ENCODE results near the gene FAM193A. TPM values are rescaled to one million over a fixed set of nuclear protein-coding genes. Genes with fewer than 3 reads are reported as not detected.
"Not testable (repeated sequence)": the region's sequence is repeated elsewhere in the genome, so short reads cannot be mapped to it uniquely, and the experiment has no call there.

FAM193A gene
- total RNA-seq, 1 donor from 2014 or later = 31.4 TPM

DNA sequence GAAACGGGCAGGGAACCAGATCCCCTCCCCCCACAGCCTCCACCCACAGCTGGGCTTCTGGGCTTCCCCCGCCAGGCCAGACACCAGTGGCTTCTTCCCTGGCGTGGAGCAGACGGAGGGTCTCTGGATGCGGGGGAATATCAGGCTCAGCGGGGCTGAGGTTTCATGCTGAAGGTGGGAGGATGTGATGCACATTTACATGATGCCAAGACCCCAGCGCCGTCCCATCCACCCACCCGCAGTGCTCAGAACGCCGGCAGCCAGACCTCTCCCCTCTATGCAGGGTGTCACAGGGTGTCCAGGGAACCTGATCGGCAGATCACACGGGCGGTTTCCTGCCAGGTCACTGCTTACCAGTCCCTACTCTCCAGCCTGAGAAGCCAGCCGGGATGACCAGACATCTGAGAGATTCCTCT lies 232.5 kb downstream of the FAM193A start:
- Histone ChIP-seq H3K9me3 (no peaks in the 10 kb centered on the region), H3K36me3 (no peaks in the 10 kb centered on the region), H3K27me3 (no peaks in the 10 kb centered on the region), H3K27ac (no peak overlapping the region), H3K4me1 (no peaks in the 10 kb centered on the region), H3K4me3 (no peak overlapping the region)
- no peak for DNase-seq (ENCODE audit: extremely low spot score in 2 of 2)
- no peak for TF ChIP-seq POLR2AphosphoS5 (IDR thresholded peaks at IDR 0.05; ENCODE audit: insufficient read depth in 1 of 2, low read depth in 1 of 2)
- TF ChIP-seq POLR2A (IDR thresholded peaks at IDR 0.05) = no peak
- intact Hi-C loops (cut with DNase I) = loop anchor here (10.0 kb wide), 1 partner anchor 76 kb away; the partner anchor contains the start of gene ADD1

DNA sequence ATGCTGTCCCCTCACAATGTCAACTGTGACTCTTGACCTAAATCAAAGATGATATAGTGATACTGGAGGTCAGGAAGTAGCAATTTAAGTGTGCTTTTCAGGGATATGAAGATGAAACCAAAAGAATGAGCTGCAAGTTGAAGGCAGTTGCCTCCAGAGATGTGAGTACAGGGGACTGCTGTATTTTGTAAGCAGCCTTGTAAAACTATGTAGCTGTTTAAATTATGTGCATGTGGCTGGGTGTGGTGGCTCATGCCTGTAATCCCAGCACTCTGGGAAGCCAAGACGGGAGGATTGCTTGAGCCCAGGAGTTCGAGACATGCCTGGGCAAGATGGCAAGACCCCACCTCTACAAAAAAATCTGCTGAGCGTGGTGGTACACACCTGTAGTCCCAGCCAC lies 234.8 kb downstream of the FAM193A start:
- H3K27me3 ChIP-seq = no peaks in the 10 kb centered on the region
- no peaks in the 10 kb centered on the region for H3K36me3 ChIP-seq
- intact Hi-C loops (cut with DNase I) = no loop called here
- H3K27ac ChIP-seq = no peak overlapping the region
- no peak for DNase-seq (ENCODE audit: extremely low spot score in 2 of 2)
- H3K9me3 ChIP-seq = no peaks in the 10 kb centered on the region
- H3K4me3 ChIP-seq = no peak overlapping the region
- TF ChIP-seq POLR2AphosphoS5 (IDR thresholded peaks at IDR 0.05; ENCODE audit: insufficient read depth in 1 of 2, low read depth in 1 of 2) (no peak), POLR2A (IDR thresholded peaks at IDR 0.05) (no peak)
- TF ChIP-seq, protein P1, sequence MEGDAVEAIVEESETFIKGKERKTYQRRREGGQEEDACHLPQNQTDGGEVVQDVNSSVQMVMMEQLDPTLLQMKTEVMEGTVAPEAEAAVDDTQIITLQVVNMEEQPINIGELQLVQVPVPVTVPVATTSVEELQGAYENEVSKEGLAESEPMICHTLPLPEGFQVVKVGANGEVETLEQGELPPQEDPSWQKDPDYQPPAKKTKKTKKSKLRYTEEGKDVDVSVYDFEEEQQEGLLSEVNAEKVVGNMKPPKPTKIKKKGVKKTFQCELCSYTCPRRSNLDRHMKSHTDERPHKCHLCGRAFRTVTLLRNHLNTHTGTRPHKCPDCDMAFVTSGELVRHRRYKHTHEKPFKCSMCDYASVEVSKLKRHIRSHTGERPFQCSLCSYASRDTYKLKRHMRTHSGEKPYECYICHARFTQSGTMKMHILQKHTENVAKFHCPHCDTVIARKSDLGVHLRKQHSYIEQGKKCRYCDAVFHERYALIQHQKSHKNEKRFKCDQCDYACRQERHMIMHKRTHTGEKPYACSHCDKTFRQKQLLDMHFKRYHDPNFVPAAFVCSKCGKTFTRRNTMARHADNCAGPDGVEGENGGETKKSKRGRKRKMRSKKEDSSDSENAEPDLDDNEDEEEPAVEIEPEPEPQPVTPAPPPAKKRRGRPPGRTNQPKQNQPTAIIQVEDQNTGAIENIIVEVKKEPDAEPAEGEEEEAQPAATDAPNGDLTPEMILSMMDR (IDR thresholded peaks at IDR 0.05) = no peak
- no peaks in the 10 kb centered on the region for H3K4me1 ChIP-seq

DNA sequence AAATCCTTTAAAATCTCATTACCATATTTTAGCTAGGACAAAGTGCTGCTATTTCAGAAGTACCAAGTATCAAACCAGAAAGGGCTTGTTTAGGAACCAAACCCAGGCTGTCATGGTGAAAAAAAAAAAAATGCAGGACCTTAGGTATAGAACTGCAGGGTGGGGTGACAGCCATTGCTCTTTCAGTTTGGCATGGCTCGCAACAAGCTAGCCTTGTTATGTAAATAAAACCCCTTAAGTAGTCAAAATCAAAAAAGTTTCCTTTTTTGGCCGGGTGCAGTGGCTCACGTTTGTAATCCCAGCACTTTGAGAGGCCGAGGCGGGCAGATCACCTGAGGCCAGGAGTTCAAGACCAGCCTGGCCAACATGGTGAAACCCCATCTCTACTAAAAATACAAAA lies 244.2 kb downstream of the FAM193A start:
- intact Hi-C loops (cut with DNase I); H3K4me1 ChIP-seq: not testable (repeated sequence)

DNA sequence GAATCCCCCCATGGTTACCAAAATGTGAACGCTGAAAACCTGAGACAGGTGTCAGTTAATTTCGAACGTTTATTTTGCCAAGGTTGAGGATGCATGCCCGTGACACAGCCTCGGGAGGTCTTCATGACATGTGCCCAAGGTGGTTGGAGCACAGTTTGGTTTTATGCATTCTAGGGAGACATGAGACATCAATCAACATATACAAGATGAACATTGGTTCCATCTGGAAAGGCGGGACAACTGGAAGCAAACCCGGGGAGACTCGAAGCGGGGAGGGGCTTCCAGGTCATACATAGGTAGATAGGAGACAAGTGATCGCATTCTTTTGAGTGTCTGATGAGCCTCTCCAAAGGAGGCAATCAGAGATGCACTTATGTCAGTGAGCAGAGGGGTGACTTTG lies 245.5 kb downstream of the FAM193A start:
- Histone ChIP-seq H3K36me3 (no peaks in the 10 kb centered on the region), H3K4me1 (peaks cover 7% of the 10 kb centered on the region), H3K9me3 (no peaks in the 10 kb centered on the region), H3K4me3 (no peak overlapping the region), H3K27ac (no peak overlapping the region), H3K27me3 (no peaks in the 10 kb centered on the region)
- intact Hi-C loops (cut with DNase I) = no loop called here
- DNase-seq (ENCODE audit: extremely low spot score in 2 of 2) = no peak
- no peak for TF ChIP-seq POLR2A (IDR thresholded peaks at IDR 0.05)
- TF ChIP-seq POLR2AphosphoS5 (IDR thresholded peaks at IDR 0.05; ENCODE audit: insufficient read depth in 1 of 2, low read depth in 1 of 2) = no peak
- TF ChIP-seq, protein P1 (IDR thresholded peaks at IDR 0.05) = no peak

More for the DNA sequence above, 244.2 kb downstream of the FAM193A start:
- DNase-seq (ENCODE audit: extremely low spot score in 2 of 2); H3K4me3 ChIP-seq; H3K36me3 ChIP-seq; H3K27me3 ChIP-seq; H3K27ac ChIP-seq; H3K9me3 ChIP-seq: not testable (repeated sequence)

Small RNA genes lying within 50 kb of the gene (small RNA-seq; reads per million reads assigned to genes)
- gene CR545473.1 (not detected), gene RF00019 (not detected)

Other genes with a start within 250 kb of the FAM193A start
- gene ZFYVE28, start 118.0 kb upstream of the FAM193A start, total RNA-seq = 11.3 TPM
- not detected for gene CFAP99, start 117.7 kb upstream of the FAM193A start, total RNA-seq
- gene RNF4, start 67.5 kb upstream of the FAM193A start, total RNA-seq = 30.2 TPM
- 57.0 TPM for gene TNIP2, start 219.7 kb downstream of the FAM193A start, total RNA-seq